Measurements from ENCODE around the gene PDE4D.

PDE4D gene

DNA sequence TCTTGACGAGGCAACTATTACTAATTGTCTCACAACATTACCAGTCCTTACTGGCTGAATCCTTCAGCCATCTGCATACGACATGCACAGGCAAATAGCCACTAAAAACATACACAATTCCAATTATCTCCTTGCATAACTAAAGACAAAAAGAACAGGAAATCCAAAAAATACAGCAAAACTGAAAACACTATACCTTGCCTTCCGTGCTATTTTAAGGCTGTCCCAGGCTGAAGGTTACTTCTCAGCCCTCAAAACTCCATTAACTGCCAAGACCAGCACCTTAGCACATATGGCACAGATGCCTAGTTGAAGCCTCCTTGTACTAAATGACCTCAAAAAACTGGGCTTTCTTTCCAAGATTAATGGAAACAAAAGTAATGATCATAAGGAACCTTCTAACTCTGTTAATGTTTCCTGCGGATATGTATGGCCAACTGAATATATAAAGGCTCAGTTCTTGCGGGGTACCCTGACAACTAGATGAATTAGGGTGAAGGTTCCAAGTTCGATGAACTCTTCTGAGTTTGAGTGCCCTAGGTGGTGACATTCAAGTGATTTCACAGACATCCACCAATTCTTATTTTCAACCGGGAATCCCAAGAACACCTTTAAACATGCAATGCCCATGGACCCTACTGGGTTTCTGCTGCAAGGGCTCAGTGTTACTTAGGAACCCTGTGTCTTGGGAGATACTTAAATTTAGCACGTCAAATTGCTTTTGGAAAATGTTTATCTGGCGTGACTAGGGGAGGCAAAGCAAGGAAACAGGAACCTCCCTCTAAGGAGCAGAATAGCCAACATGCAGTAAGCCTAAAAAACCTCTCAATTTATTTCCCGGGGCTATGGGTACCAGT lies 855.4 kb downstream of the PDE4D start:
- ATAC-seq (replicated peaks), result no peak
- DNase-seq, result no peak
- H3K4me1 Mint-ChIP-seq (ENCODE audit: low read depth in 2 of 2), result peaks cover 30 to 63% of the 10 kb centered on the region in 2 donors

DNA sequence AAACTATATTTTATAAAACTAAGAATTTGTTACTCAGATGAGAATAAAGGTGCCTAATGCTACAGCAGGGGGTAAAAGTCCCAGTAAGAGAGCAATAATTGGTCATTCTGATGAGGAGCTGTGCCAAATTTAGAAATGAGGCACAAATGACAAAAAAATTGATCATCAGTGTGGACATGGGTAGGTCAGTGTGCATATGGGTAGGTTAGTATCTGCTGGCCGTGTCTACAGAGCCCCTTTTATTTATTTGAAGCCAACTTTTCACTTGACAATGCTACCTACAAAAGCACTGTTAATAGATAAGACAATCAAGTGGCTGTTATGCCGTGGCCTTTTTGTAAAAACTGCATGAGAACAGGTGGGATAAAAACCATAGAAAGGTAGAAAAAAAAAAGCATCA lies 856.1 kb downstream of the PDE4D start:
- no peaks in the 10 kb centered on the region for H3K27me3 Mint-ChIP-seq
- no peaks in the 10 kb centered on the region for H3K9me3 Mint-ChIP-seq
- peak overlapping the region; percentile 93 to 98 for H3K27ac Mint-ChIP-seq
- peaks cover 32 to 61% of the 10 kb centered on the region in 2 donors for H3K4me1 Mint-ChIP-seq (ENCODE audit: low read depth in 2 of 2)
- no peak for DNase-seq
- no peak for ATAC-seq (replicated peaks)
- H3K36me3 Mint-ChIP-seq (ENCODE audit: insufficient read depth), result peaks cover 31% of the 10 kb centered on the region
- peak overlapping the region; percentile 88 to 93 for H3K4me3 Mint-ChIP-seq

More for the DNA sequence above, 855.4 kb downstream of the PDE4D start:
- H3K27ac Mint-ChIP-seq, result peak overlapping the region; percentile 93 to 98
- peak overlapping the region; percentile 88 to 93 for H3K4me3 Mint-ChIP-seq
- H3K36me3 Mint-ChIP-seq (ENCODE audit: insufficient read depth), result peaks cover 26% of the 10 kb centered on the region
- no peaks in the 10 kb centered on the region for H3K9me3 Mint-ChIP-seq
- no peaks in the 10 kb centered on the region for H3K27me3 Mint-ChIP-seq

DNA sequence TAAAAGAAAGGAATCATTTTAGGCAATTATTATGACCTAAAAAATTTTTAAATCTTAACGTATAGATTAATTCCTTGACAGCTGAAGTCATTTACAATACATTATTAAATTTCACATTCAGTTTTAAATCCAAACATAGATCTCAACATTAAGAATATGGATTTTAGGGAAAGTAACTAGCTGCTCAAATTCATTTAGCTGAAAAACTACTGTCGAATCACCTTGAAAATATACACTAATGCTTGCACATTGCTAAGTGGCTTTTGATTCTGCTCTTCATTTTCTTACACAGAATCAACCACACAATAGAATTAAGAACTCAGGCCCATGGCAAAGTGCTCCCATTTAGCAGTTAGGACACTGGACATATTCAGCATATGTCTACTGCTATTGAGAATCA lies 856.5 kb downstream of the PDE4D start:
- peak overlapping the region; percentile 88 to 93 for H3K4me3 Mint-ChIP-seq
- no peaks in the 10 kb centered on the region for H3K9me3 Mint-ChIP-seq
- DNase-seq (no peak), ATAC-seq (replicated peaks) (no peak)
- peaks cover 35% of the 10 kb centered on the region for H3K36me3 Mint-ChIP-seq (ENCODE audit: insufficient read depth)
- H3K27me3 Mint-ChIP-seq, result no peaks in the 10 kb centered on the region
- H3K27ac Mint-ChIP-seq, result peak overlapping the region; percentile 93 to 98
- H3K4me1 Mint-ChIP-seq (ENCODE audit: low read depth in 2 of 2), result peaks cover 30 to 57% of the 10 kb centered on the region in 2 donors

DNA sequence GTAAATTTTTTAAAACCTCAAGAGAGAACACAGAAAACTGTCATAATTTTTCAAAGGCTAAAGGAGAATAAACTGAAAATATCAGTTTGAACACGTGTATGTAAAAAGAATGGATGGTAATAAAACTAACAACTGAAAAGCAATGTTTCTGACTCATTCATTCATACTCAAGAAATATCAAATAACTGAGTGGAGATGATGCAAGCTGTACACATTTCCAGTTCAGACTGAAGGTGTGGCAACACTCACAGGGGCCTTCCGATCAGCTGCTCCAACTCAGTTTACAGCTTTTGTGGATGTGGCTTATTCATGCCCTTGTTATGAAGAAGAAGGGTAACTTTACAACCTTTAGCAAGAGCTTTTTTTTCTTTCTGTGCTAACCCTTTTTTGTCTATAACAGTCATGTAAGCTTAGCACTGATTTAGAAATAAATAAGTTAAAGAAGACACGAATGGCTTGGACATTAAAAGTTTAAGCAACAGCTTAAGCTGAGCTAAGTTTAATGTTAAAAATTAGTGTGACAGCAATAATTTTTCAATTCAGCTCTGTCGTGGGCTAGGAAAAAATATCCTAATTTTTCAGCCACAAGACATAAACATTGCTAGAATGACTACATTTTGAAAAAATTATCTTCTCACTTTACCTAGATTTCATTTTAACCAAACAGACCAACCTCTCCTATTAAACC lies 857.1 kb downstream of the PDE4D start:
- Mint-ChIP-seq H3K27me3 (no peaks in the 10 kb centered on the region), H3K9me3 (no peaks in the 10 kb centered on the region), H3K4me3 (peak overlapping the region; percentile 88 to 93), H3K27ac (peak overlapping the region; percentile 93 to 98), H3K4me1 (ENCODE audit: low read depth in 2 of 2) (peaks cover 28 to 55% of the 10 kb centered on the region in 2 donors), H3K36me3 (ENCODE audit: insufficient read depth) (peaks cover 42% of the 10 kb centered on the region)
- ATAC-seq (replicated peaks), result peak; percentile 19
- DNase-seq, result peak; percentile 13 to 33 (median 24)

DNA sequence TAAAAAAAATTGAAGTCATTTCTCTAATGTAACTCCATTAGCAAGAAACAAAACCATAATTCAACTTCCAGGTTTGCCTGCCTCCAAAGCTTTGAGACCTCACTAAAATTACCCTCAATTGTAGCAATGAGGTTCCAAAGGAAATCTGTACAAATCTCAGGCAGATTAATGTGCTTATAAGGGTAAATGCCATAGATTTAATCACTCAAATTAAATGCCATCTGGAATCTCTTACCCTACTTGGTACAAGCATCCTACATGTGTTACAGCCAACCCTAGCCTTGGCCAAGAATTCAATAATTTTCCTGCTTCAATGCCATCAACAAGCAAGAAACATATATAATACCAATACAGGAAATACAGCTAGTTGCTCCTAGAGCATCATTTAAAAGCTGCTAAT lies 857.8 kb downstream of the PDE4D start:
- H3K4me3 Mint-ChIP-seq, result peak overlapping the region; percentile 88 to 93
- H3K27me3 Mint-ChIP-seq, result no peaks in the 10 kb centered on the region
- peaks cover 28 to 52% of the 10 kb centered on the region in 2 donors for H3K4me1 Mint-ChIP-seq (ENCODE audit: low read depth in 2 of 2)
- H3K9me3 Mint-ChIP-seq, result peaks cover 0 to under 1% of the 10 kb centered on the region in 2 donors
- ATAC-seq (replicated peaks) (no peak), DNase-seq (no peak)
- H3K27ac Mint-ChIP-seq, result peak overlapping the region; percentile 93 to 98
- peaks cover 47% of the 10 kb centered on the region for H3K36me3 Mint-ChIP-seq (ENCODE audit: insufficient read depth)

DNA sequence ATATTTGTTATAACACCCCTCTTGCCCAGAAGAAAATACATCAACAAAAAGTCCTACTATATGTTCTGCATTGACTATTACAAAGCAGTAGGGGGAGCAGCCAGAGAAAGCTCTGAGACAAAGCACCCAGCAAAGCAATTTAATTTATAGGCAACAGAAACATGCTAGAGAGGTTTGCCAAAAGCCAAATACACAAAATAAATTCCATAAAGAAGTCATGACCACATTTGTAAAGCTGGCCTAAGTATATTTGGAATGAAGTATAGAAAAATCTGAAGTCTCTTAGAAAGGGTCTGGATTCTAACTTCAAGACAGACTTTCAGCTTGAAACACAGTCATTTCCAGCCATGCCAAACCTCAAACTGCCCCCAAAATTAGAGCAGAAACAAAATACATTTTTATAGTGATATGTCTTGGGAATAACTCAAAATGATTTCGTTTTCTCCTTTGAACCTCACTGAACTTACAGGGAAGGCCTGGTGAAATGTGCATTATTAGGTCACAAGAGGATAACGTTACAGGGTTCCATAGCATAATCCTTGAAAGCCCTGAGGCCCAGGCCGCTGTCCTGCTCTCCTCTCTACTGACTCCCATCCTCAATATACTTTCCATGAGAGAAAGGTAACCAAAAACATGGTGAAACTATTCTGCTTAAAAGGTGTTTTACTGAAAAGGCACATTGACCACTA lies 858.9 kb downstream of the PDE4D start:
- peaks cover 55% of the 10 kb centered on the region for H3K36me3 Mint-ChIP-seq (ENCODE audit: insufficient read depth)

DNA sequence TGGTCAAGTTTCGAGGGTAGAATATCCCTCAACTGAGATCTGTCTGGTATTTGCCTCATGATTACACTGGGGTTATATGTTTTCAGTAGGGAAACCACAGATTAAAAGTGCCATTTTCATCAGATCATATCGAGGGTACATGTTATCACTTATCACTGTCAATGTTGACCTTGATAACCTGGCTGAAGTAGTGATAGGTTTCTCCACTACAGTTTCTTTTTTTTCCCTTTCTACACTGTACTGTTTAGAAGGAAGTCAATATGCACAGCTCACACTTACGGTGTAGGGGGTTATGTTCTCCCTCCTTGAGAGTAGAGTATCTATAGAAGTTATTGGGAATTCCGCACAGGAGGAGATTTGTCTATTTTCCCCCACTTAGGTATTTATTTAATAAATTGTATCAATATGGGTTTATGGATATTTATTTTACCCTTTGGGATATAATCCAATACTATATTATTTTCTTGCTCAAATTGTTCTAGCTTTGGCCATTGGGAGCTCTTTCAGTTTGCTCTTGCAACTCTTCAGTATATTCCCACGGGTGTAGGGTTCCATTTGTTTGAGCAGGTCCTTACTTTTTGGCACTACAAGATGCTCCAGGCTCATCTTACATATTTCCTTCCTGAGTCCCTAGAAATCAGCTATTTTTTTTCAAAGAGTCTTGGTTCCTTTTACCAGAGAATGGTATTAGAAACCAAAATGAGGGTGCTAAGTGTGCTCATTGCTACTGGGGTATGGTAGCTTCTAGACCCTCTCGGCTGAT lies 866.2 kb downstream of the PDE4D start:
- DNase-seq (no peak), ATAC-seq (replicated peaks) (peak; percentile 16)
- H3K9me3 Mint-ChIP-seq, result peaks cover 0 to 1% of the 10 kb centered on the region in 2 donors
- H3K4me3 Mint-ChIP-seq, result no peak overlapping the region
- H3K4me1 Mint-ChIP-seq (ENCODE audit: low read depth in 2 of 2), result peaks cover 28 to 43% of the 10 kb centered on the region in 2 donors
- H3K27ac Mint-ChIP-seq, result no peak overlapping the region
- H3K36me3 Mint-ChIP-seq (ENCODE audit: insufficient read depth), result peaks cover 50% of the 10 kb centered on the region
- H3K27me3 Mint-ChIP-seq, result no peaks in the 10 kb centered on the region

More for the DNA sequence above, 858.9 kb downstream of the PDE4D start:
- H3K27me3 Mint-ChIP-seq, result no peaks in the 10 kb centered on the region
- DNase-seq (peak in 2 of 3 experiments; percentile 12 to 13), ATAC-seq (replicated peaks) (no peak)
- H3K9me3 Mint-ChIP-seq, result peaks cover 0 to 1% of the 10 kb centered on the region in 2 donors
- peak overlapping the region; percentile 88 to 93 for H3K4me3 Mint-ChIP-seq
- peaks cover 27 to 55% of the 10 kb centered on the region in 2 donors for H3K4me1 Mint-ChIP-seq (ENCODE audit: low read depth in 2 of 2)
- H3K27ac Mint-ChIP-seq, result peak overlapping the region in 1 of 2 donors; percentile 16

DNA sequence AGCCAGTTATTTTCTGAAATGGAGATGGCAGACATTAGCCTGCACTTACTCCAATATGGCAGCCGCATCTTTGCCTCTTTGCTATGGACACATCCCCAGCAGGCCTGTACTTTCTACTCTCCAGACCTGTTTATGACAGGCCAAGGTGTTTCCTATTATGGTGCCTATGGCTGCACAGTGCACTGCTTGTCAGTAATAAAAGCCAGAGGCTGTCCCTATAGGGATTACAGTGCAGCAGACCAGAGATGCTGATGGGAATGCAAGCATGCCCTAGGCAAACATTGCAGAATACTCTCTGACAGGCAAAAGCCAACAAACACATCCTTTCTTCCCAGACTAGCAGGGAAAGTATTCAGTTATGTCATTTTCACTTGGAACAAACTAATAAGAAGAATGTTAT lies 867.8 kb downstream of the PDE4D start:
- Mint-ChIP-seq H3K36me3 (ENCODE audit: insufficient read depth) (peaks cover 39% of the 10 kb centered on the region), H3K27ac (no peak overlapping the region), H3K4me3 (no peak overlapping the region), H3K27me3 (no peaks in the 10 kb centered on the region), H3K9me3 (peaks cover 0 to 1% of the 10 kb centered on the region in 2 donors), H3K4me1 (ENCODE audit: low read depth in 2 of 2) (peaks cover 34 to 53% of the 10 kb centered on the region in 2 donors)
- DNase-seq (no peak), ATAC-seq (replicated peaks) (no peak)

DNA sequence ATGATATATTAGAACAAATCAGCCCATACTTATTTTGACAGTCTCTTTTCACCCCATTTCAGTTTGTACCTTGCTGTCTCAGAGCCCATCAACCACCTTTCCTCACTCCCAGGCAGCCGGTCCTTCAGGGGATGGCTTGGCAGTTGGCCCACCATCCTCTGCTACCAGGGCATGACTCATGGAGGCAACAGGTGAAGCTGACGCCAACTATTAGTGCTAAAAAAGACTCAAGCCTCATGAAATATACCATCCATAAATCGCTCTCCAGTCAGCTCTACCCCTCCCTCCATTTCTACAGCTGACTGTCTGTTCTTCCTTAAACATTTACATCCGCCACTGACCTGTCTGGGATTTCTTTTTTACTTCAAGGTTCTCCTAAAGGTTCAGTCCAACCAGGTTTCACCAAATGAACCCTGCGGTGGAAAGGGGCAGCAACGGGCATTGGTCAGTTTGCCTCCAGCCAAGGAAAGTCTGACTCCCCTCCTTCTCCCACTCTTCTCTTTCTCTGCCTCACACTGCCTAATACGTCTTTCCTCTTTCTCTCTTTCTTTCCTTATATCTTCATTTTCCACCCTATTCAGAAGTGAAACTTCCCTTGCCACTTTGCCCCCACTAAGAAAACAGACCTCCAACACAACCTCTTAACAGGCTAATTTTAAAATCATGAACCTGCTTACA lies 871.5 kb downstream of the PDE4D start:
- Mint-ChIP-seq H3K27ac (peak overlapping the region; percentile 33 to 49), H3K4me3 (peak overlapping the region in 1 of 2 donors; percentile 1), H3K36me3 (ENCODE audit: insufficient read depth) (peaks cover 21% of the 10 kb centered on the region), H3K27me3 (no peaks in the 10 kb centered on the region), H3K4me1 (ENCODE audit: low read depth in 2 of 2) (peaks cover 44 to 58% of the 10 kb centered on the region in 2 donors), H3K9me3 (no peaks in the 10 kb centered on the region)
- DNase-seq (no peak), ATAC-seq (replicated peaks) (peak; percentile 6)

DNA sequence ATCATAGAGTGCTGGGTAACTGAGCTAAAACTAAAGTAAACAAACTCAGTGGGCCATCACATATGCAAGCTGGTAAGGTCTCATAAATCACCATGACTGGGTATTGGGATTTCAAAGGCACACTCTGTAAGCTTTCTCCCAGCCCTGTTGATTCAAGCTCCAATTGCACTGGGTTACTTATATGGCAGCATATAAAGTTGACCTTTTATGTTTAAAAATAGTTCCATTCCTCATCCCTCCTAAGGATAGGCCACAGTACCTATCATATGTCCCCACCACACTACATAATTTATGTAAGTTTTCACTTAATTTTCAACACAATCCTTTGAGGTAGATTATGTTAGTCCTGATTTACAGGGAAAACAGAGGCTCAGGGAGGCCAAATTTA lies 872.2 kb downstream of the PDE4D start:
- ATAC-seq (replicated peaks) (no peak), DNase-seq (no peak)
- H3K27me3 Mint-ChIP-seq, result no peaks in the 10 kb centered on the region
- H3K4me3 Mint-ChIP-seq, result no peak overlapping the region
- no peak overlapping the region for H3K27ac Mint-ChIP-seq
- peaks cover 24% of the 10 kb centered on the region for H3K36me3 Mint-ChIP-seq (ENCODE audit: insufficient read depth)
- H3K9me3 Mint-ChIP-seq, result no peaks in the 10 kb centered on the region
- H3K4me1 Mint-ChIP-seq (ENCODE audit: low read depth in 2 of 2), result peaks cover 43 to 57% of the 10 kb centered on the region in 2 donors

DNA sequence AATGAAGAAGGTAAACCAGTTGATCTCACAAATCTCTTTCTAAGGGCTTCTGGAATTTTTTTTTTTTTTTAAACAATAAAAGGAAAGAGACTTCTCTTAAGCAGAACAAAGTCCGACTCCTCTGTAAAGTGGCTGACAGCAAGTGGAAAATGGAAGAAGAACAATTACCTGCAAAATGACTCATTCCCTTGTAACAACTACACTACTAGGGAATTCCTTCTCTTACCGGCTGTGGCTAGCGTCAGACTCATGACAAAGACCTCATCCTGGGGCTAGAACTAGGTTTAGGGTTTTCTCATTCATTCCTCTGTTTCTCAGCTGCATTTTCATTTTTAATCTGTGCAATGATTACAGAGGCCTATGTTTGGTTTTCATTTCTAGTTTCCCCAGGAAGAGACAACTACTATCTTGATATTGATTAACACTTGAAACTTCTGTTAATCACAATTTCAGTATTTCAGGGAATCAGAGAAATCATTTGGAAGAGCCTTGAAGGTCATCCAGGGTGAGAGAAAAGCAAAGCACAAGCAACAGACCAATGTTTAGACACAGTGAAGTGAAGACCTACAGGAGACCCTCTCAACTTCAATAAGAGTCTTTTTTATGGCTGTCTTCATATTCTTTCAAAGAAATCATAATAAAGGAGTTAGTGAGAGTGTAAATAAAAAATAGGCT lies 872.8 kb downstream of the PDE4D start:
- peaks cover 28% of the 10 kb centered on the region for H3K36me3 Mint-ChIP-seq (ENCODE audit: insufficient read depth)
- no peaks in the 10 kb centered on the region for H3K9me3 Mint-ChIP-seq
- ATAC-seq (replicated peaks), result peak; percentile 68
- H3K27ac Mint-ChIP-seq, result peak overlapping the region; percentile 13 to 62
- peak overlapping the region in 1 of 2 donors; percentile 8 for H3K4me3 Mint-ChIP-seq
- no peaks in the 10 kb centered on the region for H3K27me3 Mint-ChIP-seq
- H3K4me1 Mint-ChIP-seq (ENCODE audit: low read depth in 2 of 2), result peaks cover 39 to 53% of the 10 kb centered on the region in 2 donors
- no peak for DNase-seq

DNA sequence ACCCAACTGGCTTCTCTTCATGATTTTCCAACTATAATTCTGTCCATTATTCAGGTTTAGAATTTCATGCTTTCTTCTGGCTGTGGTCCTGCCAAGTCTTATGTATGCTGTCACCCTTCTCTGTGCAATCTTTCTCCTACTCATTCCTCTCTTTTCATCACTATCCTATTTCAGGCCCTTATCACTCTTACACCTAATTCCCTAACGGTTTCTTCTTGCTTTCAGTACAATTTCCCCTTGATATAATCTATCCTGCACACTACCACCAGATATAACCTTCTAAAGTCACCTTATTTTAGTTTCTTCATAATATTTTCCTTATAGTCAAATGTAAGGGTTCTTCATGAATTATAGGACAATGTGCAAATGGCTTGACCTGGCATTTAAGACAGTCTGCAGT lies 874.4 kb downstream of the PDE4D start:
- peaks cover 37 to 58% of the 10 kb centered on the region in 2 donors for H3K4me1 Mint-ChIP-seq (ENCODE audit: low read depth in 2 of 2)
- H3K27ac Mint-ChIP-seq, result no peak overlapping the region
- peaks cover 20% of the 10 kb centered on the region for H3K36me3 Mint-ChIP-seq (ENCODE audit: insufficient read depth)

More for the DNA sequence above, 874.4 kb downstream of the PDE4D start:
- H3K27me3 Mint-ChIP-seq, result no peaks in the 10 kb centered on the region
- no peak overlapping the region for H3K4me3 Mint-ChIP-seq
- ATAC-seq (replicated peaks) (no peak), DNase-seq (no peak)
- no peaks in the 10 kb centered on the region for H3K9me3 Mint-ChIP-seq

Data from effector memory CD8-positive, alpha-beta T cell (primary cell).